ENCODE data around the gene DDX24.

DNA sequence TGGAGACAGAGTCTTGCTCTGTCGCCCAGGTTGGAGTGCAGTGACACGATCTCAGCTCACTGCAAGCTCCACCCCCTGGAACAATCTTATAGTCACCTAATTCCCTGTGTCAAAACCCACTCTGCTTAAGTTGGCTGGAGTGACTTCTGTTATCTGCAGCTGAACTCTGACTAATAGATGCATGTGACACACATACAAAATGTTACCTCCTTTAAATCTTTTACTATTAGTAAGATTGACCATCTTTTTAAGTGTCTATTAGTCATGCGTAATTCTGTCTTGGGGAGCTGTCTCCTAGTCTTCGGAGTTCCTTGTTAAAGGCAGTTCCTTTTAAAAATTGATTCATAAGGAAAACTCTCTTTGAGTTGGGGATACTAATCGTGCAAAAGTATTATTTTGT is 7.5 kb upstream of the DDX24 start:
- TF ChIP-seq, protein P1, sequence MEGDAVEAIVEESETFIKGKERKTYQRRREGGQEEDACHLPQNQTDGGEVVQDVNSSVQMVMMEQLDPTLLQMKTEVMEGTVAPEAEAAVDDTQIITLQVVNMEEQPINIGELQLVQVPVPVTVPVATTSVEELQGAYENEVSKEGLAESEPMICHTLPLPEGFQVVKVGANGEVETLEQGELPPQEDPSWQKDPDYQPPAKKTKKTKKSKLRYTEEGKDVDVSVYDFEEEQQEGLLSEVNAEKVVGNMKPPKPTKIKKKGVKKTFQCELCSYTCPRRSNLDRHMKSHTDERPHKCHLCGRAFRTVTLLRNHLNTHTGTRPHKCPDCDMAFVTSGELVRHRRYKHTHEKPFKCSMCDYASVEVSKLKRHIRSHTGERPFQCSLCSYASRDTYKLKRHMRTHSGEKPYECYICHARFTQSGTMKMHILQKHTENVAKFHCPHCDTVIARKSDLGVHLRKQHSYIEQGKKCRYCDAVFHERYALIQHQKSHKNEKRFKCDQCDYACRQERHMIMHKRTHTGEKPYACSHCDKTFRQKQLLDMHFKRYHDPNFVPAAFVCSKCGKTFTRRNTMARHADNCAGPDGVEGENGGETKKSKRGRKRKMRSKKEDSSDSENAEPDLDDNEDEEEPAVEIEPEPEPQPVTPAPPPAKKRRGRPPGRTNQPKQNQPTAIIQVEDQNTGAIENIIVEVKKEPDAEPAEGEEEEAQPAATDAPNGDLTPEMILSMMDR (IDR thresholded peaks at IDR 0.05) = no peak
- TF ChIP-seq POLR2A (IDR thresholded peaks at IDR 0.05) = no peak

All from heart left ventricle (tissue), 13 donors.